Nephron progenitor cell (in vitro differentiated cells): ENCODE measurements around the gene NEO1.

Source experiments
- DNase-seq: peaks from one replicate; pipeline ENCODE4 v3.0.0; 2021
- H3K27ac Mint-ChIP-seq: 2 replicates; pipeline ENCODE4 v1.8.0; 2021; ENCODE audit warnings: mild to moderate bottlenecking, moderate library complexity, mixed read lengths
- H3K27me3 Mint-ChIP-seq: 2 replicates; pipeline ENCODE4 v1.8.0; 2021; ENCODE audit warnings: mild to moderate bottlenecking, low read depth, mixed read lengths; ENCODE audit not compliant: poor library complexity
- H3K36me3 Mint-ChIP-seq: 2 replicates; pipeline ENCODE4 v1.8.0; 2021; ENCODE audit warnings: low read depth, mixed read lengths
- H3K4me1 Mint-ChIP-seq: 2 replicates; pipeline ENCODE4 v1.8.0; 2021; ENCODE audit warnings: mixed read lengths
- H3K4me3 Mint-ChIP-seq: 2 replicates; pipeline ENCODE4 v1.8.0; 2021; ENCODE audit warnings: mild to moderate bottlenecking, moderate library complexity, mixed read lengths
- H3K9me3 Mint-ChIP-seq: 2 replicates; pipeline ENCODE4 v1.8.0; 2021; ENCODE audit warnings: mild to moderate bottlenecking, moderate library complexity, mixed read lengths
- TF ChIP-seq, protein P1 (sequence below): fragments of 200-600 bp; sonication (generic); IDR thresholded peaks from 2 replicates; pipeline ENCODE4 v1.5.0; 2021; ENCODE audit warnings: antibody characterized with exemption

Gene NEO1

DNA sequence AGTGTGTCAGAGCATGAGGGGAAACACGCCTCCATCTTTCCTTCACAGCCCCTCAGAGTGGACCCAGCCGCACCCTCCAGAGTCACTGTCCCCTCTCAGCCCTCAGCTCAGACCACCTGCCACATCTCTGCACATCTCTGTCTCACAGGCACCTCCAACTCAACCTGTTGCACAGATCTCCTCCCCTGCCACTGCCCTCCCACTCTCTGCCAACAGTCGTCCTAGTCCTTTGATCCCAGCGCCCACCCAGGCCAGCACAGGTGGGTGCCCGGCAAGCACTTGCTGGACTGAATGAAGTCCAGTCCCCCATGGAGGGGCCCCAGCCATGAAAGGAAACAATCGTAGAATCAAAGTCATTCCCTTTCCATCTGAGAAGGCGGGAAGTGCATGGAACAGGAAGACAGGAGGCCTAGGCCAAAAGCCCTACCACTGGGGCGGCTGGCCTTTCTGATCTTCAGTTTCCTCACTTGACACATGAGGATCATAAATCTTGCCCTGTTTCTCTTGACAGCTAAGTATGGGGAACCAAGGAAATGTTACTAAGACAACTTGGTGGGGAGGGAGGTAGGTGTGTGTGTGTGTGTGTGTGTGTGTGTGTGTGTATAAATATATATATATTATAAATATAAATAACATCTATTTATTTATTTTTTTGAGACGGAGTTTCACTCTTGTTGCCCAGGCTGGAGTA lies 288.4 kb downstream of the NEO1 start:
- Mint-ChIP-seq H3K27me3 (peaks cover 5% of the 10 kb centered on the region), H3K36me3 (no peaks in the 10 kb centered on the region), H3K27ac (no peak overlapping the region), H3K4me1 (no peaks in the 10 kb centered on the region), H3K4me3 (no peak overlapping the region), H3K9me3 (no peaks in the 10 kb centered on the region)
- TF ChIP-seq, protein P1, sequence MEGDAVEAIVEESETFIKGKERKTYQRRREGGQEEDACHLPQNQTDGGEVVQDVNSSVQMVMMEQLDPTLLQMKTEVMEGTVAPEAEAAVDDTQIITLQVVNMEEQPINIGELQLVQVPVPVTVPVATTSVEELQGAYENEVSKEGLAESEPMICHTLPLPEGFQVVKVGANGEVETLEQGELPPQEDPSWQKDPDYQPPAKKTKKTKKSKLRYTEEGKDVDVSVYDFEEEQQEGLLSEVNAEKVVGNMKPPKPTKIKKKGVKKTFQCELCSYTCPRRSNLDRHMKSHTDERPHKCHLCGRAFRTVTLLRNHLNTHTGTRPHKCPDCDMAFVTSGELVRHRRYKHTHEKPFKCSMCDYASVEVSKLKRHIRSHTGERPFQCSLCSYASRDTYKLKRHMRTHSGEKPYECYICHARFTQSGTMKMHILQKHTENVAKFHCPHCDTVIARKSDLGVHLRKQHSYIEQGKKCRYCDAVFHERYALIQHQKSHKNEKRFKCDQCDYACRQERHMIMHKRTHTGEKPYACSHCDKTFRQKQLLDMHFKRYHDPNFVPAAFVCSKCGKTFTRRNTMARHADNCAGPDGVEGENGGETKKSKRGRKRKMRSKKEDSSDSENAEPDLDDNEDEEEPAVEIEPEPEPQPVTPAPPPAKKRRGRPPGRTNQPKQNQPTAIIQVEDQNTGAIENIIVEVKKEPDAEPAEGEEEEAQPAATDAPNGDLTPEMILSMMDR = no peak
- DNase-seq = no peak

- no peaks in the 10 kb centered on the region for H3K4me1 Mint-ChIP-seq
- no peak overlapping the region for H3K4me3 Mint-ChIP-seq
- DNase-seq = no peak
- no peaks in the 10 kb centered on the region for H3K36me3 Mint-ChIP-seq
- no peak overlapping the region for H3K27ac Mint-ChIP-seq
- H3K9me3 Mint-ChIP-seq = no peaks in the 10 kb centered on the region
- H3K27me3 Mint-ChIP-seq = peaks cover 8% of the 10 kb centered on the region
- TF ChIP-seq, protein P1 = no peak
Measured at GRCh38 chr15:73341886-73342600, 289.8 kb downstream of the NEO1 start.

GRCh38 chr15:73344056-73344455 lies 291.8 kb downstream of the NEO1 start:
- H3K9me3 Mint-ChIP-seq = no peaks in the 10 kb centered on the region
- H3K36me3 Mint-ChIP-seq = no peaks in the 10 kb centered on the region
- DNase-seq = no peak
- H3K27ac Mint-ChIP-seq = no peak overlapping the region
- TF ChIP-seq, protein P1 = no peak
- H3K27me3 Mint-ChIP-seq = peaks cover 13% of the 10 kb centered on the region
- no peaks in the 10 kb centered on the region for H3K4me1 Mint-ChIP-seq
- no peak overlapping the region for H3K4me3 Mint-ChIP-seq

- Mint-ChIP-seq H3K27me3 (peaks cover 9% of the 10 kb centered on the region), H3K4me3 (no peak overlapping the region), H3K4me1 (no peaks in the 10 kb centered on the region), H3K27ac (no peak overlapping the region), H3K36me3 (no peaks in the 10 kb centered on the region), H3K9me3 (no peaks in the 10 kb centered on the region)
- DNase-seq = no peak
- TF ChIP-seq, protein P1 = no peak
Measured at GRCh38 chr15:73345658-73346057, 293.4 kb downstream of the NEO1 start.

DNA sequence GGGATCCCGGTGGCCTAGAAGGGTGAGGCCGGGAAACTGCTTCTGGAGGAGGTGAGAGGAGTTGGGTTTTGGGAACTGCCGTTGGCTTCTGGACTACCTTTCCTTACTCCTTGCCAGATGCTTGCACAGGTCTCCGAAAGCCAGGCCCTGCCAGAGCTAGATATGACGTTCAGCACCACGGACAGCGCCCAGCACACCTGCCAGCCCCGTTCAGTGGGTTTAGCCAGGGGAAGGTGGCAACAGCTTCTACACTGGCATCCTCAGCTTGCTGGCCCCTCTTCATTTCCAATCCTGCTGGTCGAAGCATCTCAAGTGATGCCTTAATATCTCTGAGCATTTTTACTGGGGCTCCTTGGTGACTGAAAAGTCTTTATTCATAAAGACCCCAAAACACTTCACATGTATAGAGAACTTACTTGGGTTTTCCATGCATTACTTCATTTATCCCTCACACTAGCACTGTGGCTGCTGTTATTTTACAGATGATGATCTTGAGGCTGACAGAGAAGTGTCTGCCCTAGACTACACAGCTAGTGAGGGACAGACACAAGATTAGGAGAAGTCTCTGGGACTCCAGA lies 294.6 kb downstream of the NEO1 start:
- DNase-seq = peak; percentile 93
- peaks cover 7% of the 10 kb centered on the region for H3K27me3 Mint-ChIP-seq

More for the DNA sequence above, 294.6 kb downstream of the NEO1 start:
- Mint-ChIP-seq H3K9me3 (no peaks in the 10 kb centered on the region), H3K27ac (no peak overlapping the region), H3K36me3 (no peaks in the 10 kb centered on the region), H3K4me1 (no peaks in the 10 kb centered on the region), H3K4me3 (no peak overlapping the region)
- TF ChIP-seq, protein P1 = no peak
